Endodermal cell (in vitro differentiated cells): ENCODE data around the gene MTSS2. TPM values are rescaled to one million over a fixed set of nuclear protein-coding genes. Genes with fewer than 3 reads are reported as not detected.

Experiments
- DNase-seq: peaks from one replicate; pipeline ENCODE4 v3.0.0-alpha.2; 2017
- H3K27ac ChIP-seq: 2 replicates; pipeline ENCODE4 v1.5.1; 2013; ENCODE audit warnings: mild to moderate bottlenecking, low read depth, low read length, moderate library complexity
- H3K27me3 ChIP-seq: 2 replicates; pipeline ENCODE4 v1.6.1; 2013; ENCODE audit warnings: mild to moderate bottlenecking, low read length, moderate library complexity; ENCODE audit not compliant: insufficient read depth, control insufficient read depth, poor library complexity, severe bottlenecking
- H3K36me3 ChIP-seq: 2 replicates; pipeline ENCODE4 v1.7.0; 2013; ENCODE audit warnings: mild to moderate bottlenecking, low read length, moderate library complexity; ENCODE audit not compliant: control insufficient read depth, insufficient read depth
- H3K4me1 ChIP-seq: one replicate; pipeline ENCODE4 v1.7.0; 2013; ENCODE audit warnings: low read length; ENCODE audit not compliant: control insufficient read depth, insufficient read depth
- H3K4me3 ChIP-seq: 2 replicates; pipeline ENCODE4 v1.5.1; 2013; ENCODE audit warnings: mild to moderate bottlenecking, low read length, moderate library complexity
- H3K9ac ChIP-seq: 2 replicates; pipeline ENCODE4 v1.6.1; 2013; ENCODE audit warnings: mild to moderate bottlenecking, low read length, moderate library complexity; ENCODE audit not compliant: poor library complexity, severe bottlenecking; ENCODE audit errors: extremely low read depth
- H3K9me3 ChIP-seq: 2 replicates; pipeline ENCODE4 v1.6.1; 2013; ENCODE audit warnings: mild to moderate bottlenecking, low read length, moderate library complexity; ENCODE audit not compliant: control insufficient read depth
- H3K27ac Mint-ChIP-seq: 2 replicates; pipeline ENCODE4 v1.8.0; 2020; ENCODE audit warnings: mixed read lengths
- H3K27me3 Mint-ChIP-seq: 2 replicates; pipeline ENCODE4 v1.8.0; 2021; ENCODE audit warnings: mild to moderate bottlenecking, mixed read lengths; ENCODE audit not compliant: insufficient read depth
- H3K36me3 Mint-ChIP-seq: 2 replicates; pipeline ENCODE4 v1.8.0; 2020; ENCODE audit warnings: low read depth, mixed read lengths
- H3K4me1 Mint-ChIP-seq: 2 replicates; pipeline ENCODE4 v1.8.0; 2020; ENCODE audit warnings: mixed read lengths
- H3K4me3 Mint-ChIP-seq: 2 replicates; pipeline ENCODE4 v1.8.0; 2020; ENCODE audit warnings: mild to moderate bottlenecking, moderate library complexity, mixed read lengths
- H3K9me3 Mint-ChIP-seq: 2 replicates; pipeline ENCODE4 v1.8.0; 2020; ENCODE audit warnings: mild to moderate bottlenecking, mixed read lengths
- WGBS, 2 experiments: methylation state at CpG; one replicate each; pipeline versions ENCODE4 v1.1.5 to v1.1.7; 2013; ENCODE audit warnings: missing lambda C conversion rate in 2 of 2, mixed read lengths in 1 of 2; ENCODE audit not compliant: insufficient coverage in 1 of 2, insufficient read length in 1 of 2; 5-methylcytosine and 5-hydroxymethylcytosine counted together
- total RNA-seq, 2 donors: library from RNA; stranded (reverse); fragmentation: NEBNext Ultra II Directional in 1 of 2; extraction: Animal tissue kit (Norgen Biotek cat#: 25700) in 1 of 2; gene quantifications; 2 replicates in 1 of 2; 3 replicates in 1 of 2; pipeline ENCODE4 v1.2.1, GENCODE V29; 2021
- TF ChIP-seq, protein P1 (sequence below): fragments of 200-600 bp; sonication (generic); conservative IDR thresholded peaks from 2 replicates; pipeline ENCODE4 v1.5.0; 2021; ENCODE audit warnings: antibody characterized with exemption, mild to moderate bottlenecking

The MTSS2 gene
- total RNA-seq, 2 donors from 2014 or later, result 23.4 to 24.0 TPM

GRCh38 chr16:70694868-70695218 lies 9.0 kb upstream of the MTSS2 start:
- H3K36me3 Mint-ChIP-seq, result peaks cover 10% of the 10 kb centered on the region
- WGBS, 2 experiments, result 89 to 97% methylated on average over 3 to 4 of the region's 4 CpGs
- H3K27ac ChIP-seq, result peak overlapping the region; percentile 88

GRCh38 chr16:70694088-70694867 lies 8.4 kb upstream of the MTSS2 start:
- H3K4me3 Mint-ChIP-seq, result no peak overlapping the region
- H3K36me3 Mint-ChIP-seq, result peaks cover 10% of the 10 kb centered on the region
- no peaks in the 10 kb centered on the region for H3K27me3 ChIP-seq
- H3K4me1 ChIP-seq, result peaks cover 10% of the 10 kb centered on the region
- peaks cover 14% of the 10 kb centered on the region for H3K4me1 Mint-ChIP-seq
- peak overlapping the region; percentile 74 for H3K27ac Mint-ChIP-seq
- H3K9me3 Mint-ChIP-seq, result no peaks in the 10 kb centered on the region
- peak; percentile 87 for DNase-seq
- TF ChIP-seq, protein P1, sequence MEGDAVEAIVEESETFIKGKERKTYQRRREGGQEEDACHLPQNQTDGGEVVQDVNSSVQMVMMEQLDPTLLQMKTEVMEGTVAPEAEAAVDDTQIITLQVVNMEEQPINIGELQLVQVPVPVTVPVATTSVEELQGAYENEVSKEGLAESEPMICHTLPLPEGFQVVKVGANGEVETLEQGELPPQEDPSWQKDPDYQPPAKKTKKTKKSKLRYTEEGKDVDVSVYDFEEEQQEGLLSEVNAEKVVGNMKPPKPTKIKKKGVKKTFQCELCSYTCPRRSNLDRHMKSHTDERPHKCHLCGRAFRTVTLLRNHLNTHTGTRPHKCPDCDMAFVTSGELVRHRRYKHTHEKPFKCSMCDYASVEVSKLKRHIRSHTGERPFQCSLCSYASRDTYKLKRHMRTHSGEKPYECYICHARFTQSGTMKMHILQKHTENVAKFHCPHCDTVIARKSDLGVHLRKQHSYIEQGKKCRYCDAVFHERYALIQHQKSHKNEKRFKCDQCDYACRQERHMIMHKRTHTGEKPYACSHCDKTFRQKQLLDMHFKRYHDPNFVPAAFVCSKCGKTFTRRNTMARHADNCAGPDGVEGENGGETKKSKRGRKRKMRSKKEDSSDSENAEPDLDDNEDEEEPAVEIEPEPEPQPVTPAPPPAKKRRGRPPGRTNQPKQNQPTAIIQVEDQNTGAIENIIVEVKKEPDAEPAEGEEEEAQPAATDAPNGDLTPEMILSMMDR, result no peak
- H3K36me3 ChIP-seq, result peaks cover under 1% of the 10 kb centered on the region
- no peak overlapping the region for H3K4me3 ChIP-seq
- no peaks in the 10 kb centered on the region for H3K27me3 Mint-ChIP-seq
- no peak overlapping the region for H3K9ac ChIP-seq
- 68 to 74% methylated on average over 10 to 17 of the region's 17 CpGs for WGBS, 2 experiments
- peak overlapping the region; percentile 88 for H3K27ac ChIP-seq
- H3K9me3 ChIP-seq, result no peaks in the 10 kb centered on the region

More at GRCh38 chr16:70694868-70695218, 9.0 kb upstream of the MTSS2 start:
- H3K27ac Mint-ChIP-seq, result peak overlapping the region; percentile 74
- peaks cover 14% of the 10 kb centered on the region for H3K4me1 Mint-ChIP-seq
- Histone ChIP-seq H3K9me3 (no peaks in the 10 kb centered on the region), H3K36me3 (peaks cover 3% of the 10 kb centered on the region), H3K4me1 (peaks cover 10% of the 10 kb centered on the region), H3K4me3 (no peak overlapping the region), H3K9ac (no peak overlapping the region), H3K27me3 (no peaks in the 10 kb centered on the region)
- no peak overlapping the region for H3K4me3 Mint-ChIP-seq
- H3K9me3 Mint-ChIP-seq, result no peaks in the 10 kb centered on the region
- no peaks in the 10 kb centered on the region for H3K27me3 Mint-ChIP-seq
- no peak for DNase-seq
- TF ChIP-seq, protein P1, result no peak

- H3K9ac ChIP-seq, result no peak overlapping the region
- H3K4me3 Mint-ChIP-seq, result no peak overlapping the region
- no peaks in the 10 kb centered on the region for H3K27me3 ChIP-seq
- no peaks in the 10 kb centered on the region for H3K9me3 ChIP-seq
- H3K36me3 Mint-ChIP-seq, result peaks cover 7% of the 10 kb centered on the region
- H3K4me1 Mint-ChIP-seq, result peaks cover 14% of the 10 kb centered on the region
- H3K36me3 ChIP-seq, result no peaks in the 10 kb centered on the region
- no peak overlapping the region for H3K4me3 ChIP-seq
- 93 to 96% methylated on average over 14 to 29 of the region's 29 CpGs for WGBS, 2 experiments
- H3K27me3 Mint-ChIP-seq, result no peaks in the 10 kb centered on the region
- peak overlapping the region; percentile 80 for H3K27ac Mint-ChIP-seq
- TF ChIP-seq, protein P1, result no peak
- no peaks in the 10 kb centered on the region for H3K9me3 Mint-ChIP-seq
- peak overlapping the region; percentile 88 for H3K27ac ChIP-seq
- H3K4me1 ChIP-seq, result peaks cover 10% of the 10 kb centered on the region
- DNase-seq, result no peak
These were observed 7.2 kb upstream of the MTSS2 start for GRCh38 chr16:70692873-70693671.
